HG03025 (cell line): ENCODE results near the gene WDR17.

Source experiments
- ATAC-seq: cut with Tn5 transposase; IDR thresholded peaks from one replicate; pipeline ENCODE4 v1.9.1; 2021; ENCODE audit warnings: mild to moderate bottlenecking, moderate library complexity; ENCODE audit not compliant: unreplicated experiment, low FRiP score

The WDR17 gene

GRCh38 chr4:176065435-176066291 is at the start of gene WDR17:
WDR17 (plus strand) TSS chr4:176065841; CDS start chr4:176111581, 45,740 bp downstream.
- ATAC-seq = peak; percentile 100

- no peak for ATAC-seq
These were observed 49.0 kb upstream of the WDR17 start for GRCh38 chr4:176016601-176017000.

DNA sequence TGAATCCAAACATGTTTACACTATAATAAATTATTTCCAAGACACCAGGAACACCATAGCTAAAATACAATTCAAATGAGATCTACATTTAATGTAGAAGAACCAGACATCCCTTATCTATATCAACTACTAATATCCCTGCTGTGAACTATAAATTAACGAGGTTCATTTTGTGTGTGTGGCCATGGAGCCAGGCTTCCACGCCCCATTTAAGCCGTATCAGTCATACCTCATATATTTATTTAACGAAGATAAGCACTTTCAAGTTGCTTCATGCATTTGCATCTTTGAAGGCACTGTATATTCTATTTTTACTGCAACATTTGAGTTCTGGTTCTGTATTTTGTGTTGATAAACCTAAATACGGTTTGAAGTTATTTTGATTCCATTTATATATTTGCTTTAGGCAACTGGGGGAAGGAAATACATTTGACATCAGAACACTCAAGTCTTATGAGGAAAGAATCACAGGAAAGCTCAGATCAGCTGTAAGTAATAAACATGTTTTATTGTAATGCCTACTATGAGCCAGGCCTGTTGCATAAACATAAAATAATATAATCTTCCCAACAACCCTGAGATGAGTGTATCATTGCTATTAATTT is 45.1 kb upstream of the WDR17 start:
- no peak for ATAC-seq

GRCh38 chr4:176030391-176030790 is 35.2 kb upstream of the WDR17 start:
- no peak for ATAC-seq

DNA sequence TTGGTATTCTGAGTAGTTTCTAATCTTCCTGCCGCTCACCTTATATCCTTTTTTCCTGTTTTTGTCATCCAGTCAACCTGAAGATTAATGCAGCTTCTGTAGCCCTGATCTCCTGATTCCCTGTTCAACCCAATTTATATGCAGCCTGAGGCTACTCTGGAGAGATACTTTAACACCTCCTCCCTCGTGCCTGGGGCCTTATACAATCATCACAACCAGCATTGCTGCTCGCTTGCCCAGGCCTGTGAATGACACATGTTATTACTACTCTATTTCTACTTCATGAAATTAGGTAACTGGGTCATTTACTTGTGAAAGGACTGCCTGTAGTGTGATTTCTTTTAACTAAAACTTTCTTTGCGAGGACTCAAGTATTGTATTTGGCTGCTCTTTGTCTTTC is 33.7 kb upstream of the WDR17 start:
- no peak for ATAC-seq

- ATAC-seq = no peak
These were observed 33.2 kb upstream of the WDR17 start for GRCh38 chr4:176032454-176032853.

- no peak for ATAC-seq
These were observed 31.1 kb upstream of the WDR17 start for GRCh38 chr4:176034499-176034898.

- no peak for ATAC-seq
These were observed 30.7 kb upstream of the WDR17 start for GRCh38 chr4:176034936-176035335.

- ATAC-seq = peak; percentile 96
These were observed 28.9 kb upstream of the WDR17 start for GRCh38 chr4:176036585-176037205.

DNA sequence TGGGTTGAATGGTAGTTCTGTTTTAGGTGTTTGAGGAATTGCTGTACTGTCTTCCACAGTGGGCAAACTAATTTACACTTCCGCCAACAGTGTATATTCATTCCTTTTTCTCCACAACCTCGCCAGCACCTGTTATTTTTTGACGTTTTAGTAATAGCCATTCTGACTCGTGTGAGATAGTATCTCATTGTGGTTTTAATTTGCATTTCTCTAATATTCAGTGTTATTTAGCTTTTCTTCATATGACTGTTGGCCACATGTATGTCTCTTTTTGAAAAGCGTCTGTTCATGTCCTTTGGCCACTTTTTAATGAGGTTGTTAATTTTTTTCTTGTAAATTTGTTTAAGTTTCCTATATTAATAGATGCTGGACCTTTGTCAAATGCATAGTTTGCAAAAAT is 26.9 kb upstream of the WDR17 start:
- ATAC-seq = no peak

GRCh38 chr4:176042195-176042594 is 23.4 kb upstream of the WDR17 start:
- ATAC-seq = no peak

GRCh38 chr4:176043838-176044588 is 21.6 kb upstream of the WDR17 start:
- no peak for ATAC-seq

- no peak for ATAC-seq
These were observed 21.1 kb upstream of the WDR17 start for GRCh38 chr4:176044589-176044951.

DNA sequence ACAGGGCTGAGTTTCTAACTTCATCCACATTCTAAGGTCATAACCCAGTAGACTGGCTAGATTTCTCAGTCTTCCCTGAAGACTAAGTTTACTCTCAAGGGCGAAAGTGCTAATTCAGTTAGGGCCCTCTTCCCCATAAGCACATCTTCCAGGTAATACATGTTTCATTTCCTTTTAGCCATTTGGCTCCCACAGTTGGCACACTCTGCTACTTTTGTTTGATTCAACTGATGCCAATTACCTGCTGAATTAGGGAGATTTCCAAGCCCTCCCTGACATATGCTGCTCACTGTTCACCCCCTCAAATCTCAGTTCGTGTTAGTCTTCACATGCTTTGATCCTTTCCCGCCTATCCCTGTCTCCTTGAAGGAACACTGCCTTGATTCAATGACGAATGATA is 17.0 kb upstream of the WDR17 start:
- ATAC-seq = no peak

GRCh38 chr4:176052744-176053143 is 12.9 kb upstream of the WDR17 start:
- peak; percentile 93 for ATAC-seq

GRCh38 chr4:176053785-176054184 is 11.9 kb upstream of the WDR17 start:
- no peak for ATAC-seq

DNA sequence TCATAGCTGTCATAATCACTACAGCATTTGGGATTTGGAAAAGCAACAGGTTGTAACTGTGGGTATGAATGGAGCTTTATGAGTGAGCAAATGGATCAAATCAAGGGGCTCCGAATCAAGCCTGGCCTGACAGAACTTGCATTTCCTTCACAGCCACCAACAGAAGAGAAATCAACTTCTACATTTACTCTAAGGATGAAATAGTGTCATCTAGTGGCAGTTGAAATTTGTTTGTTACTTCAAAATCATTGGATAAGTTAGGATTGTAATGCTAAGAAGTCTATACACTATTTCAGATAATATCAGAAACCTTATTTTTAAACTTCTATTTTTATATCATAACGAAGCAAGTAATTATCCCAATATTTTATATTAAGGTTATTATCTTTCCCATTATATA is 10.7 kb upstream of the WDR17 start:
- no peak for ATAC-seq

- no peak for ATAC-seq
These were observed 1.9 kb upstream of the WDR17 start for GRCh38 chr4:176063718-176064117.

GRCh38 chr4:176064539-176064938 is 1.1 kb upstream of the WDR17 start:
- ATAC-seq = no peak

DNA sequence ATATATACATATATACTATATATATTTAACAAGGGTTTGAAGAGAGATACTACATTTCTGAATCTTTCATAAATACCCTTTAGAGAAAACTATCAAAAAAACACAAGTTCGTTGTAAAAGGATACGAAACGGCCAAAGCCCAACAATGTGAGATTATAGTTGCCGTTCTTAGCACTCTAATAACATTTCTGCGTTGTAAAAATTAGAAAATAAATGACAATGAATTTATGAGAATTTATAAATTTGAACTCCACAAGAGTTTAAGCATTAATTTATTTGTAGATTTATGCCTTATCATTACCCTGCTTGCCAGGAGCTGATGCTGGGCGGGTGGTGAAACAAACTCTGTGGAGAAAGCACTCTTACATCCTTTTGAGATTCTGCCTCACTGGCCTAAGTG is 1.1 kb downstream of the WDR17 start:
- ATAC-seq = no peak

GRCh38 chr4:176077561-176077960 is 11.9 kb downstream of the WDR17 start:
- no peak for ATAC-seq
